ENCODE data around the gene MYO18A. TPM values are rescaled to one million over a fixed set of nuclear protein-coding genes. Genes with fewer than 3 reads are reported as not detected.

The MYO18A gene
- total and polyA plus RNA-seq, 9 donors, result 23.0 to 53.9 (median 31.7) TPM

GRCh38 chr17:29112771-29113295 is 67.4 kb downstream of the MYO18A start:
- peaks cover 1% of the 10 kb centered on the region for H3K4me1 ChIP-seq (ENCODE audit: insufficient read depth)
- DNase-seq, result no peak
- H3K27ac ChIP-seq, result no peak overlapping the region
- H3K4me3 ChIP-seq, result no peak overlapping the region
- H3K9me3 ChIP-seq, result no peaks in the 10 kb centered on the region
- H3K27me3 ChIP-seq, result no peaks in the 10 kb centered on the region
- no peaks in the 10 kb centered on the region for H3K36me3 ChIP-seq
- TF ChIP-seq CTCF (IDR thresholded peaks at IDR 0.05), result no peak
- no peak for TF ChIP-seq POLR2A (IDR thresholded peaks at IDR 0.05)
- no peak for TF ChIP-seq EP300 (IDR thresholded peaks at IDR 0.05)
- intact Hi-C loops (cut with DNase I), result loop anchor here in 3 of 4 donors (2.0 to 5.0 kb wide), 3 partner anchors 146 to 151 kb away; no protein-coding TSS in a partner anchor
- WGBS, 3 donors, result 54 to 64% (median 57%) methylated on average over 11 of the region's 11 CpGs

- intact Hi-C loops (cut with DNase I), result loop anchor here in 3 of 4 donors (2.0 to 5.0 kb wide), 3 partner anchors 145 to 150 kb away; no protein-coding TSS in a partner anchor
- H3K27me3 ChIP-seq, result no peaks in the 10 kb centered on the region
- peak; percentile 55 to 84 (median 70) for TF ChIP-seq CTCF (IDR thresholded peaks at IDR 0.05)
- no peak for TF ChIP-seq POLR2A (IDR thresholded peaks at IDR 0.05)
- TF ChIP-seq EP300 (IDR thresholded peaks at IDR 0.05), result no peak
- no peak overlapping the region for H3K27ac ChIP-seq
- WGBS, 3 donors, result 28 to 37% (median 31%) methylated on average over 20 of the region's 20 CpGs
- H3K36me3 ChIP-seq, result no peaks in the 10 kb centered on the region
- no peaks in the 10 kb centered on the region for H3K9me3 ChIP-seq
- H3K4me1 ChIP-seq (ENCODE audit: insufficient read depth), result peaks cover 1% of the 10 kb centered on the region
- H3K4me3 ChIP-seq, result no peak overlapping the region
- peak; percentile 53 to 83 (median 73) for DNase-seq
Measured at GRCh38 chr17:29111816-29112499, 68.2 kb downstream of the MYO18A start.

- Histone ChIP-seq H3K4me3 (no peak overlapping the region), H3K27me3 (no peaks in the 10 kb centered on the region), H3K4me1 (ENCODE audit: insufficient read depth) (peaks cover 1% of the 10 kb centered on the region), H3K9me3 (no peaks in the 10 kb centered on the region), H3K36me3 (no peaks in the 10 kb centered on the region), H3K27ac (no peak overlapping the region)
- WGBS, 3 donors, result 91 to 92% (median 91%) methylated on average over 16 of the region's 16 CpGs
- intact Hi-C loops (cut with DNase I), result loop anchor here in 2 of 4 donors (5.0 kb wide), 2 partner anchors 143 to 148 kb away; no protein-coding TSS in a partner anchor
- DNase-seq, result no peak
- TF ChIP-seq EP300 (IDR thresholded peaks at IDR 0.05) (no peak), CTCF (IDR thresholded peaks at IDR 0.05) (no peak), POLR2A (IDR thresholded peaks at IDR 0.05) (no peak)
Measured at GRCh38 chr17:29110372-29110757, 69.8 kb downstream of the MYO18A start.

GRCh38 chr17:29109477-29110371 is 70.5 kb downstream of the MYO18A start:
- 80 to 87% (median 86%) methylated on average over 32 of the region's 32 CpGs for WGBS, 3 donors
- no peak overlapping the region for H3K27ac ChIP-seq
- intact Hi-C loops (cut with DNase I), result loop anchor here in 3 of 4 donors (5.0 kb wide), 2 partner anchors 142 to 147 kb away; no protein-coding TSS in a partner anchor

More at GRCh38 chr17:29109477-29110371, 70.5 kb downstream of the MYO18A start:
- H3K36me3 ChIP-seq, result no peaks in the 10 kb centered on the region
- DNase-seq, result no peak
- peaks cover 1% of the 10 kb centered on the region for H3K4me1 ChIP-seq (ENCODE audit: insufficient read depth)
- no peak for TF ChIP-seq CTCF (IDR thresholded peaks at IDR 0.05)
- no peak for TF ChIP-seq EP300 (IDR thresholded peaks at IDR 0.05)
- H3K27me3 ChIP-seq, result no peaks in the 10 kb centered on the region
- H3K9me3 ChIP-seq, result no peaks in the 10 kb centered on the region
- H3K4me3 ChIP-seq, result no peak overlapping the region
